ENCODE measurements around the gene PABPC1L.

DNA sequence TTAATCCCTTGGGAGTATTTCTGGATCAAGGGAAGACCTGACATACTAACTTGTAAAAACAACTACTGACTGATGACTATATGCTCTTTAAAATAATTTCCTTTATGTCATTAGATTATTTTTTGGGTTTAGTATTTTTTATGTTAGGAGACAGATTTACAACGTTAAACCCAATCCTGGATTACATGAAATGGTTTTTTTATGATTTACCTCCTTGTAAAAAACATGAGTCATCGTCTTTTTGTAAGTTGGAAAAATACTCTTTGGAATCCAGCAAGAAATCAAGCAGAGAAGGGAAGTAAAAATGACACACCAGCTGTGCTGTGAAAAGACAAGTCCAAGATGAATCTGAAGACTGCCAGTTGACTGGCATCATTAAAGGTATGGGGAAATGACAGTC is 63.2 kb downstream of the PABPC1L start:
- TF ChIP-seq CTCF (IDR thresholded peaks at IDR 0.05; ENCODE audit: low read depth, low read length, poor library complexity, severe bottlenecking) (no peak), EZH2phosphoT487 (IDR thresholded peaks at IDR 0.05; ENCODE audit: borderline replicate concordance, low read length) (no peak)

All from DOHH2 (cell line).